GM21390 (cell line): ENCODE results near the gene MRPL1.
"Not testable (repeated sequence)": the region's sequence is repeated elsewhere in the genome, so short reads cannot be mapped to it uniquely, and the experiment has no call there.

Experiments
- ATAC-seq: cut with Tn5 transposase; IDR thresholded peaks from one replicate; pipeline ENCODE4 v1.9.1; 2021; ENCODE audit not compliant: unreplicated experiment

MRPL1 gene

GRCh38 chr4:77911842-77912450 lies 49.3 kb downstream of the MRPL1 start:
- ATAC-seq: peak; percentile 95

- no peak for ATAC-seq
Measured at GRCh38 chr4:77913348-77913747, 50.7 kb downstream of the MRPL1 start.

- no peak for ATAC-seq
Measured at GRCh38 chr4:77917075-77917474, 54.4 kb downstream of the MRPL1 start.

GRCh38 chr4:77917601-77918000 lies 55.0 kb downstream of the MRPL1 start:
- no peak for ATAC-seq

GRCh38 chr4:77920371-77920770 lies 57.7 kb downstream of the MRPL1 start:
- ATAC-seq: no peak

- ATAC-seq: no peak
Measured at GRCh38 chr4:77921701-77922100, 59.1 kb downstream of the MRPL1 start.

GRCh38 chr4:77922158-77923094 lies 59.8 kb downstream of the MRPL1 start:
- ATAC-seq: no peak

- ATAC-seq: no peak
Measured at GRCh38 chr4:77927991-77928925, 65.6 kb downstream of the MRPL1 start.

- ATAC-seq: no peak
Measured at GRCh38 chr4:77930154-77930639, 67.6 kb downstream of the MRPL1 start.

GRCh38 chr4:77930876-77931275 lies 68.2 kb downstream of the MRPL1 start:
- no peak for ATAC-seq

GRCh38 chr4:77931452-77932135 lies 69.0 kb downstream of the MRPL1 start:
- ATAC-seq: no peak

- ATAC-seq: no peak
Measured at GRCh38 chr4:77938560-77938959, 75.9 kb downstream of the MRPL1 start.

GRCh38 chr4:77945929-77946328 lies 83.3 kb downstream of the MRPL1 start:
- not testable (repeated sequence) for ATAC-seq

- ATAC-seq: no peak
Measured at GRCh38 chr4:77950203-77950602, 87.6 kb downstream of the MRPL1 start.

- no peak for ATAC-seq
Measured at GRCh38 chr4:77952457-77952856, 89.8 kb downstream of the MRPL1 start.

GRCh38 chr4:77954690-77955089 lies 92.1 kb downstream of the MRPL1 start:
- ATAC-seq: no peak

- no peak for ATAC-seq
Measured at GRCh38 chr4:77956917-77957316, 94.3 kb downstream of the MRPL1 start.

- ATAC-seq: no peak
Measured at GRCh38 chr4:77958897-77959296, 96.3 kb downstream of the MRPL1 start.

GRCh38 chr4:77959566-77960338 lies 97.1 kb downstream of the MRPL1 start:
- ATAC-seq: no peak

GRCh38 chr4:77960367-77960766 lies 97.7 kb downstream of the MRPL1 start:
- ATAC-seq: no peak
